Hepatocyte (in vitro differentiated cells): ENCODE data around the gene TRAF5.

Experiments
- EZH2 ChIP-seq: fragments of 200-600 bp; sonication (generic); IDR thresholded peaks from 2 replicates; pipeline ENCODE4 v1.6.1; 2016; ENCODE audit warnings: antibody characterized with exemption, mild to moderate bottlenecking, borderline replicate concordance
- TF ChIP-seq, protein P1 (sequence below): fragments of 200-600 bp; sonication (generic); IDR thresholded peaks from 2 replicates; pipeline ENCODE4 v1.5.1; 2016; ENCODE audit warnings: antibody characterized with exemption, mild to moderate bottlenecking; ENCODE audit not compliant: poor library complexity

DNA sequence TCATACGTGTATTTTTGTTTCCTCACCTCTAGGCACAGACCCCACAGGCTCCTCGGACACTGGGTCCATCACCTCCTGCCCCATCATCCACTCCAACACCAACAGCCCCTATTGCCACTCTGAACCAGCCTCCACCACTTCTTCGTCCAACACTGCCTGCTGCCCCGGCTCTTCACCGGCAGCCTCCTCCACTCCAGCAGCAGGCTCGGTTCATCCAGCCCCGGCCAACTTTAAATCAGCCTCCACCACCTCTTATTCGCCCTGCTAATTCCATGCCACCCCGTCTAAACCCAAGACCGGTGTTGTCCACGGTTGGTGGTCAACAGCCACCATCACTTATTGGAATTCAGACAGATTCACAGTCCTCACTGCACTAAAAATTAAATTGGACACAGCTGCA is 13.2 kb upstream of the TRAF5 start:
- TF ChIP-seq, protein P1, sequence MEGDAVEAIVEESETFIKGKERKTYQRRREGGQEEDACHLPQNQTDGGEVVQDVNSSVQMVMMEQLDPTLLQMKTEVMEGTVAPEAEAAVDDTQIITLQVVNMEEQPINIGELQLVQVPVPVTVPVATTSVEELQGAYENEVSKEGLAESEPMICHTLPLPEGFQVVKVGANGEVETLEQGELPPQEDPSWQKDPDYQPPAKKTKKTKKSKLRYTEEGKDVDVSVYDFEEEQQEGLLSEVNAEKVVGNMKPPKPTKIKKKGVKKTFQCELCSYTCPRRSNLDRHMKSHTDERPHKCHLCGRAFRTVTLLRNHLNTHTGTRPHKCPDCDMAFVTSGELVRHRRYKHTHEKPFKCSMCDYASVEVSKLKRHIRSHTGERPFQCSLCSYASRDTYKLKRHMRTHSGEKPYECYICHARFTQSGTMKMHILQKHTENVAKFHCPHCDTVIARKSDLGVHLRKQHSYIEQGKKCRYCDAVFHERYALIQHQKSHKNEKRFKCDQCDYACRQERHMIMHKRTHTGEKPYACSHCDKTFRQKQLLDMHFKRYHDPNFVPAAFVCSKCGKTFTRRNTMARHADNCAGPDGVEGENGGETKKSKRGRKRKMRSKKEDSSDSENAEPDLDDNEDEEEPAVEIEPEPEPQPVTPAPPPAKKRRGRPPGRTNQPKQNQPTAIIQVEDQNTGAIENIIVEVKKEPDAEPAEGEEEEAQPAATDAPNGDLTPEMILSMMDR = no peak
- no peak for TF ChIP-seq EZH2
